Endothelial cell of umbilical vein (primary cell): ENCODE results near the gene PREP. TPM values are rescaled to one million over a fixed set of nuclear protein-coding genes. Genes with fewer than 3 reads are reported as not detected.
"Not testable (repeated sequence)": the region's sequence is repeated elsewhere in the genome, so short reads cannot be mapped to it uniquely, and the experiment has no call there.

Source experiments
- BruUV-seq: library from RNA; stranded (reverse); fragments of 400-500 nt; replicated peaks from 2 replicates; lab custom pipeline; 2021; lab: Mats Ljungman, UMichigan
- CTCF ChIA-PET: fragments of 300-600, 350-600 bp; sonication (Branson Sonifier 250); formaldehyde crosslinking; loops from one replicate; lab custom pipeline; 2021; ENCODE audit warnings: antibody characterized with exemption, inconsistent platforms; lab: Charles Lee
- POLR2A ChIA-PET: fragments of 300-600, 350-600 bp; sonication (Branson Sonifier 250); formaldehyde crosslinking; loops from one replicate; lab custom pipeline; 2021; ENCODE audit warnings: antibody characterized with exemption, inconsistent platforms; lab: Charles Lee
- DNase-seq: peaks from one replicate; pipeline ENCODE4 v3.0.0-alpha.2; 2011; ENCODE audit warnings: low read depth, low spot score
- FAIRE-seq: peaks from 2 replicates; lab custom pipeline; 2011; peaks lifted over from hg19 to GRCh38; lab: Jason Lieb, UNC
- H2AFZ ChIP-seq: 2 replicates; pipeline ENCODE4 v1.6.0; 2012; ENCODE audit warnings: low read depth, low read length, control low read depth, inconsistent platforms
- H3K27ac ChIP-seq: 2 replicates; pipeline ENCODE4 v1.5.1; 2011; ENCODE audit warnings: low read depth, mild to moderate bottlenecking, control low read depth, low read length, moderate library complexity; ENCODE audit not compliant: insufficient read depth
- H3K27me3 ChIP-seq, 2 experiments: 2 replicates each; pipeline versions ENCODE4 v1.6.0 to v1.6.1; 2011; ENCODE audit warnings: low read length in 2 of 2, mixed read lengths in 1 of 2; ENCODE audit not compliant: control insufficient read depth in 2 of 2, insufficient read depth in 2 of 2
- H3K36me3 ChIP-seq, 2 experiments: 2 replicates in 1 of 2; 3 replicates in 1 of 2; pipeline ENCODE4 v1.5.1; 2011; ENCODE audit warnings: low read length in 2 of 2, mild to moderate bottlenecking in 1 of 2, moderate library complexity in 1 of 2; ENCODE audit not compliant: control insufficient read depth in 2 of 2, insufficient read depth in 2 of 2; ENCODE audit errors: extremely low read depth in 1 of 2
- H3K4me1 ChIP-seq: 3 replicates; pipeline ENCODE4 v1.5.1; 2011; ENCODE audit warnings: mild to moderate bottlenecking, low read length; ENCODE audit not compliant: control insufficient read depth, insufficient read depth; ENCODE audit errors: extremely low read depth
- H3K4me2 ChIP-seq: 2 replicates; pipeline ENCODE4 v1.6.1; 2011; ENCODE audit warnings: low read length, control low read depth, mixed read lengths; ENCODE audit not compliant: insufficient read depth
- H3K4me3 ChIP-seq, 3 experiments: fragments of 200-600 bp in 1 of 3; sonication (generic), shearing (Covaris generic) in 1 of 3; replicated peaks in 1 of 3; 2 replicates each; pipeline ENCODE4 v1.5.1; 2011 to 2016; ENCODE audit warnings: control low read depth in 3 of 3, low read length in 3 of 3, mild to moderate bottlenecking in 2 of 3, inconsistent platforms in 1 of 3, low read depth in 1 of 3, moderate library complexity in 1 of 3; ENCODE audit not compliant: insufficient read depth in 1 of 3
- H3K79me2 ChIP-seq: 2 replicates; pipeline ENCODE4 v1.6.0; 2012; ENCODE audit warnings: low read length, inconsistent platforms; ENCODE audit not compliant: control insufficient read depth, insufficient read depth
- H3K9ac ChIP-seq: replicated peaks from 2 replicates; pipeline ENCODE3; 2011; ENCODE audit warnings: low read length, control low read depth; ENCODE audit not compliant: insufficient read depth; ENCODE audit errors: extremely low read depth
- H3K9me1 ChIP-seq: replicated peaks from 3 replicates; pipeline ENCODE4 v1.6.0; 2011; ENCODE audit warnings: mild to moderate bottlenecking, low read length; ENCODE audit not compliant: control insufficient read depth, insufficient read depth; ENCODE audit errors: extremely low read depth
- H3K9me3 ChIP-seq: replicated peaks from 2 replicates; pipeline ENCODE4 v1.5.1; 2012; ENCODE audit warnings: low read length, inconsistent platforms; ENCODE audit not compliant: control insufficient read depth, insufficient read depth
- H4K20me1 ChIP-seq: replicated peaks from 2 replicates; pipeline ENCODE3; 2011; ENCODE audit warnings: mild to moderate bottlenecking, low read length; ENCODE audit not compliant: control insufficient read depth, insufficient read depth; ENCODE audit errors: extremely low read depth
- GATA2 ChIP-seq: IDR thresholded peaks from 2 replicates; pipeline ENCODE4 v1.7.0; 2011; ENCODE audit warnings: low read depth, mild to moderate bottlenecking, moderate library complexity, mixed read lengths, low read length; ENCODE audit not compliant: insufficient read length, insufficient read depth
- JUN ChIP-seq: IDR thresholded peaks from 2 replicates; pipeline ENCODE4 v1.6.1; 2011; ENCODE audit warnings: borderline replicate concordance, low read depth; ENCODE audit not compliant: insufficient read length, insufficient read depth
- dilution Hi-C: fragments of 300-500 bp; cut with MboI; formaldehyde crosslinking; loops from one replicate; pipeline ENCODE4 v1.15.0; 2019; ENCODE audit warnings: low sequenced_read_pairs; ENCODE audit not compliant: extremely low pct_ligation_motif_present
- intact Hi-C: fragments of 100-400 bp; cut with micrococcal nuclease; formaldehyde crosslinking; loops from one replicate; pipeline ENCODE4 v1.10.0; 2022
- polyA plus RNA-seq, 4 experiments: library from polyadenylated mRNA; depleted of rRNA in 3 of 4; stranded (reverse) in 3 of 4; unstranded in 1 of 4; fragments of >200 nt; gene quantifications; 2 replicates each; pipeline versions ENCODE4 v1.2.1 to v1.2.3, GENCODE V29; 2011 to 2012; ENCODE audit warnings: missing spikeins in 1 of 4
- total RNA-seq: library from RNA; stranded (reverse); gene quantifications from 2 replicates; pipeline ENCODE4 v1.2.3, GENCODE V29; 2021

Gene PREP
- total and polyA plus RNA-seq, 2 donors (not counting 3 experiments of a cell fraction or from before 2014, with no cell fraction given), result 17.2 to 37.7 TPM

- H3K79me2 ChIP-seq, result no peaks in the 10 kb centered on the region
- H3K27me3 ChIP-seq, result peaks cover 0 to 2% of the 10 kb centered on the region in 2 experiments
- DNase-seq, result no peak
- H3K9me1 ChIP-seq, result no peaks in the 10 kb centered on the region
- no peaks in the 10 kb centered on the region for H3K9me3 ChIP-seq
- no peaks in the 10 kb centered on the region for H4K20me1 ChIP-seq
- TF ChIP-seq JUN (no peak), GATA2 (no peak)
- H3K4me3 ChIP-seq, result no peak overlapping the region
- H2AFZ ChIP-seq, result no peak overlapping the region
- no peak overlapping the region for H3K4me2 ChIP-seq
- dilution Hi-C loops (no loop called here), intact Hi-C loops (no loop called here)
- FAIRE-seq, result no peak
- ChIA-PET POLR2A (no interaction called here), CTCF (no interaction called here)
- no peaks in the 10 kb centered on the region for H3K36me3 ChIP-seq
- no TSS peak for BruUV-seq
- no peaks in the 10 kb centered on the region for H3K4me1 ChIP-seq
- H3K9ac ChIP-seq, result no peak overlapping the region
- H3K27ac ChIP-seq, result no peak overlapping the region
These were observed 167.7 kb downstream of the PREP start for GRCh38 chr6:105235155-105235554.

GRCh38 chr6:105231771-105232170 is 171.1 kb downstream of the PREP start:
- BruUV-seq, result not testable (repeated sequence)

More at GRCh38 chr6:105231771-105232170, 171.1 kb downstream of the PREP start:
- H3K27me3 ChIP-seq, dilution Hi-C loops, FAIRE-seq, H3K36me3 ChIP-seq, H3K9ac ChIP-seq, H3K4me1 ChIP-seq, H2AFZ ChIP-seq, H3K79me2 ChIP-seq, intact Hi-C loops, CTCF ChIA-PET, DNase-seq, H3K4me3 ChIP-seq, H3K9me3 ChIP-seq, POLR2A ChIA-PET, H3K4me2 ChIP-seq, H3K9me1 ChIP-seq, H3K27ac ChIP-seq, H4K20me1 ChIP-seq: not testable (repeated sequence)

Other genes starting within 250 kb of the PREP start
- 1.7 and 3.1 TPM in 2 replicates for gene POPDC3, start 223.1 kb downstream of the PREP start, total RNA-seq
- gene POPDC3, start 223.1 kb downstream of the PREP start, polyA plus RNA-seq, result 1.6 TPM in 2 replicates